ENCODE measurements around the gene ORM2. TPM values are rescaled to one million over a fixed set of nuclear protein-coding genes. Genes with fewer than 3 reads are reported as not detected.

The ORM2 gene
- total and polyA plus RNA-seq, 8 donors, result 0.46 to 29.9 (median 1.7) TPM

DNA sequence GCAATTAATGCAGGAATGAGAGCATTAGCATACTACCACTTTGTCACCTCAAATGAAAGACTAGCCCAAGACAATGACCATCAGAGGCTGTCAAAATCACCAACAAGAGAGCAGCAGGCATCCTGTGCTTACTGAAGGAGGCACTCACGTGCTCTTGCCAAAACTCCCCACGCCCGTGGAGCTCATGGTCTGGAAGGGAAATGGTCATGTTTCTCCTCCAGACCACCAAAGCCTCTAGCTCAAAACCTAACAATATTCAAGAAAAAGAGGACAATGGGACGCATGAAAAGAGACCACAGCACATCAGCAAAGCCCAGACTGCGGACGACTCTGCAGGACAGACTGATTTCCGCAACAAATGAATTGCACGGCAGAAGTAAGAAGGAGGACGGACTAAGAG is 45.3 kb downstream of the ORM2 start:
- Histone ChIP-seq H3K4me3 (no peak overlapping the region), H3K27me3 (no peaks in the 10 kb centered on the region), H3K4me1 (peaks cover 7 to 93% of the 10 kb centered on the region in 2 donors), H3K9me3 (no peaks in the 10 kb centered on the region), H3K36me3 (peaks cover 0 to 68% of the 10 kb centered on the region in 2 donors), H3K27ac (peak overlapping the region in 1 of 2 donors; percentile 93)
- intact Hi-C loops (cut with DNase I), result no loop called here
- TF ChIP-seq, protein P1, sequence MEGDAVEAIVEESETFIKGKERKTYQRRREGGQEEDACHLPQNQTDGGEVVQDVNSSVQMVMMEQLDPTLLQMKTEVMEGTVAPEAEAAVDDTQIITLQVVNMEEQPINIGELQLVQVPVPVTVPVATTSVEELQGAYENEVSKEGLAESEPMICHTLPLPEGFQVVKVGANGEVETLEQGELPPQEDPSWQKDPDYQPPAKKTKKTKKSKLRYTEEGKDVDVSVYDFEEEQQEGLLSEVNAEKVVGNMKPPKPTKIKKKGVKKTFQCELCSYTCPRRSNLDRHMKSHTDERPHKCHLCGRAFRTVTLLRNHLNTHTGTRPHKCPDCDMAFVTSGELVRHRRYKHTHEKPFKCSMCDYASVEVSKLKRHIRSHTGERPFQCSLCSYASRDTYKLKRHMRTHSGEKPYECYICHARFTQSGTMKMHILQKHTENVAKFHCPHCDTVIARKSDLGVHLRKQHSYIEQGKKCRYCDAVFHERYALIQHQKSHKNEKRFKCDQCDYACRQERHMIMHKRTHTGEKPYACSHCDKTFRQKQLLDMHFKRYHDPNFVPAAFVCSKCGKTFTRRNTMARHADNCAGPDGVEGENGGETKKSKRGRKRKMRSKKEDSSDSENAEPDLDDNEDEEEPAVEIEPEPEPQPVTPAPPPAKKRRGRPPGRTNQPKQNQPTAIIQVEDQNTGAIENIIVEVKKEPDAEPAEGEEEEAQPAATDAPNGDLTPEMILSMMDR (IDR thresholded peaks at IDR 0.05), result no peak
- DNase-seq (peak in 1 of 4 donors; percentile 21), ATAC-seq (no peak)

DNA sequence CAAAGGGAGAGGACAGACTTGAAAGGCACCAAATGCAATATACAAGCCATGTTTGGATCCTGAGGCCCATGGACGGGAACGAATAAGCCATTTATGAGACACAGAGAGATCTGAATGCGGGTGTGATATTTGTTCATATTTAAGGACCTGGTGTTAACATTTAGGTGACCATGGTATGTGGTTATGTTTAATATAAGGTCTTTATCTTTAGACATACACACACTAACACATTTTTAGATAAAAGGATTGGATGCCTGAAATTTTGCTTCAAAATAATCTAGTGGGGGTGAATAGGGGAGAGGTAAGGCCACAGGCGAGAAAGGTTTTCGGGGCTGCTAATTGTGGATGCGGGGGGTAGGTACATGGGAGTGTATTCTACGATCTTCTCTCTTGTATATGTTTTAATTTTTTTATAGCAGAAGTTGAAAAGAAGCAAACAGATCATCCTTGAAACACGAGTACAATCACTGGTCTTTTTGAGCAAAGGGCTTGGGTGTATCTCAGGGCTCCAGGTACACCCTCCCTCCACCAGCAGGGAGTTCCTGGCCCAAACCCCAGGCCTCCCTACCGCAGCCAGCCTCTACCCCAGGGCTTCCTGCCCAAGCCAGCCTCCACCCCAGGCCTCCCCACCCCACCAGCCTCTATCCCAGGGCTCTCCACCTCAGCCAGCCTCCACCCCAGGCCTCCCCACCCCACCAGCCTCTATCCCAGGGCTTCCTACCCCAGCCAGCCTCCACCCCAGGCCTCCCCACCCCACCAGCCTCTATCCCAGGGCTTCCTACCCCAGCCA is 45.9 kb downstream of the ORM2 start:
- no peaks in the 10 kb centered on the region for H3K27me3 ChIP-seq
- peaks cover 7 to 93% of the 10 kb centered on the region in 2 donors for H3K4me1 ChIP-seq
- peaks cover 0 to 74% of the 10 kb centered on the region in 2 donors for H3K36me3 ChIP-seq
- TF ChIP-seq, protein P1 (IDR thresholded peaks at IDR 0.05), result no peak
- intact Hi-C loops (cut with DNase I), result no loop called here
- no peak for ATAC-seq
- H3K4me3 ChIP-seq, result no peak overlapping the region
- peak overlapping the region in 1 of 2 donors; percentile 93 for H3K27ac ChIP-seq
- no peaks in the 10 kb centered on the region for H3K9me3 ChIP-seq
- DNase-seq, result peak in 1 of 4 donors; percentile 14

DNA sequence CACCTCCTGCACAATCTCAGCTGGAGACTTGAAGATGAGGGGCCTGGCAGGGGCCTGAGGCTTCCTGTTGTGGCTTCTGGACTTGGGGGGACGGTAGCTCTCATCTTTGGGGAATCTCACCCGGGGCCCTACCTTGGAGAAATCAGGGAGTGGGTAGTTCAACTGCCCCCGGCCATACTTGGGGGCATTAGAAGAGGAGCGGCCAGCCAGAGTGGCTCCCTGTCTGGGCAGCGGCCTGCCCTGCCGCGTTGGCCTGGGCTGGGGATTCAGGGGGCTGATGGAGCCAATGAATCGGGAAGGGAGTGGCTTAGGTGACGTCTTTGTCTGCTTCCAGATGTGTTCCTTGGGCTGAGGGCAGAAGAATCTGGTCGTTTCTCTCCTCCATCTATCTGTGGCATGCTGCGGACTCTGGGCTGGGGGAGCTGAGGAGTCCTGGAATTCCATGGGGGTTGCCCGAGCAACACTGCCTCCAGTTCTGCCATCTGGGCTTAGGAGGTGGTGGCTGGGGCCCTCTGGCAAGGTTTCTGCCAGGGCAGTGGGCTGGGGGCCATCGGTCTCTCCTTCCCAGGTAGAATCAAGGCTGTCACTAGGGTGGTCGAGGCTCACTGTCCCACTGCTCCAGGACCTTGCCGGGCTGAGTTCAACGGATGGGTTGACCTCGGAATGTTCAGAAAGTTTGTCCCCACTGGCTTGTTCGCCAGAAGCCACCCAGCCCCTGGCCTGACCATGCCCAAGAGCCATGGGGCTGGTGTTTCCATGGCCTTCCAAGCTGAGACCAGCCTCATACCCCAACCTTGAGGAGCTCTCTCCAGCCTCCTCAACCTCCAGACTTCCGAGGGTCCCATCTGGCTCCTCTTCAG is 47.1 kb downstream of the ORM2 start:
- ATAC-seq, result no peak
- TF ChIP-seq, protein P1 (IDR thresholded peaks at IDR 0.05), result no peak
- Histone ChIP-seq H3K4me3 (no peak overlapping the region), H3K9me3 (no peaks in the 10 kb centered on the region), H3K4me1 (peaks cover 7 to 91% of the 10 kb centered on the region in 2 donors), H3K36me3 (peaks cover 0 to 71% of the 10 kb centered on the region in 2 donors), H3K27ac (peak overlapping the region in 1 of 2 donors; percentile 53), H3K27me3 (no peaks in the 10 kb centered on the region)
- intact Hi-C loops (cut with DNase I), result no loop called here
- DNase-seq, result peak in 1 of 4 donors; percentile 25

DNA sequence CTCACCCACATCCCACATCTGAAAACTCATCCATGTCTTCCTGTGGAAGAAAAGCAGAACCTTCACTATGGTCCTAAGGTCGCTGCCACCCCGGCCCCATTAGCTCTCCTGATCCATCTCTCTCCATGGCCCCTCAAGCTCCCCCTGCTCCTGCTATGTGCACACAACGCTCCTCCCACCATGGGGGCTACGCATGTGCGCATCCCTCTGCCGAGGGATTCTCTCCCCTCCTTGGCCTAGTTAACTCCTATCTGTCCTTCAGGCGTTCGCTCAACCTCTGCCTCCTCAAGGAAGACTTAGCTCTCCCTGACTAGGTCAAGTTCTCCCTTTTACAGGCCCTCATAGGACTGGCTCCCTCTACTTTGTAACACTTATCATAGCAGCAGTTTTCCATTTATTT is 48.3 kb downstream of the ORM2 start:
- ATAC-seq, result no peak

More for the DNA sequence above, 48.3 kb downstream of the ORM2 start:
- Histone ChIP-seq H3K4me3 (no peak overlapping the region), H3K4me1 (peaks cover under 1 to 91% of the 10 kb centered on the region in 2 donors), H3K27ac (no peak overlapping the region), H3K9me3 (no peaks in the 10 kb centered on the region), H3K27me3 (no peaks in the 10 kb centered on the region), H3K36me3 (peaks cover 0 to 71% of the 10 kb centered on the region in 2 donors)
- TF ChIP-seq, protein P1 (IDR thresholded peaks at IDR 0.05), result no peak
- intact Hi-C loops (cut with DNase I), result no loop called here
- peak in 1 of 4 donors; percentile 12 for DNase-seq
